H1 (cell line): ENCODE data around the gene ANKRD40. TPM values are rescaled to one million over a fixed set of nuclear protein-coding genes. Genes with fewer than 3 reads are reported as not detected.

Source experiments
- CTCF ChIA-PET: fragments of 300-600 bp; sonication (Branson Sonifier 250); formaldehyde crosslinking; loops from one replicate; lab custom pipeline; 2021; ENCODE audit not compliant: partially characterized antibody; lab: Charles Lee
- POLR2A ChIA-PET: fragments of 300-600 bp; sonication (Branson Sonifier 250); formaldehyde crosslinking; loops from one replicate; lab custom pipeline; 2021; ENCODE audit warnings: inconsistent platforms; ENCODE audit not compliant: partially characterized antibody; lab: Charles Lee
- DNase-seq, 2 experiments: peaks; one replicate each; pipeline versions ENCODE4 v3.0.0 to v3.0.0-alpha.2; 2010 to 2022; ENCODE audit warnings: low spot score in 2 of 2, low read depth in 1 of 2, mixed read lengths in 1 of 2
- FAIRE-seq: peaks from 2 replicates; lab custom pipeline; 2011; peaks lifted over from hg19 to GRCh38; lab: Jason Lieb, UNC
- H2AFZ ChIP-seq: 2 replicates; pipeline ENCODE4 v1.8.1; 2012; ENCODE audit warnings: low read length, inconsistent platforms
- H2AK5ac ChIP-seq: 2 replicates; pipeline ENCODE4 v1.6.1; 2013; ENCODE audit warnings: low read depth, low read length
- H2BK120ac ChIP-seq: replicated peaks from 2 replicates; pipeline ENCODE3; 2013; ENCODE audit warnings: low read depth, low read length, inconsistent platforms
- H2BK12ac ChIP-seq: 2 replicates; pipeline ENCODE4 v1.6.1; 2013; ENCODE audit warnings: low read depth, low read length
- H2BK15ac ChIP-seq: 2 replicates; pipeline ENCODE4 v1.6.1; 2013; ENCODE audit warnings: low read length
- H2BK20ac ChIP-seq: 2 replicates; pipeline ENCODE4 v1.6.1; 2013; ENCODE audit warnings: low read length
- H2BK5ac ChIP-seq: 2 replicates; pipeline ENCODE4 v1.6.1; 2013; ENCODE audit warnings: low read depth, low read length
- H3K14ac ChIP-seq: 2 replicates; pipeline ENCODE4 v1.6.1; 2013; ENCODE audit warnings: inconsistent platforms; ENCODE audit not compliant: insufficient read length
- H3K18ac ChIP-seq: 2 replicates; pipeline ENCODE4 v1.6.1; 2013; ENCODE audit warnings: low read length; ENCODE audit errors: extremely low read depth
- H3K23ac ChIP-seq: 2 replicates; pipeline ENCODE4 v1.6.1; 2013; ENCODE audit warnings: inconsistent platforms; ENCODE audit not compliant: insufficient read length
- H3K23me2 ChIP-seq: 2 replicates; pipeline ENCODE4 v1.6.1; 2013; ENCODE audit warnings: low read depth, low read length
- H3K27ac ChIP-seq: 2 replicates; pipeline ENCODE4 v1.6.1; 2011; ENCODE audit warnings: low read depth, low read length, inconsistent platforms
- H3K27me3 ChIP-seq, 4 experiments: replicated peaks in 1 of 4; 1 replicate in 1 of 4; 2 replicates in 3 of 4; pipeline versions ENCODE4 v1.6.1 to v1.8.1; 2011 to 2013; ENCODE audit warnings: low read length in 3 of 4, mild to moderate bottlenecking in 3 of 4, inconsistent platforms in 2 of 4, mixed read lengths in 2 of 4, moderate library complexity in 1 of 4; ENCODE audit not compliant: control insufficient read depth in 3 of 4, insufficient read depth in 3 of 4; ENCODE audit errors: extremely low read depth in 1 of 4
- H3K36me3 ChIP-seq, 4 experiments: 2 replicates each; pipeline versions ENCODE4 v1.6.1 to v1.8.1; 2011 to 2013; ENCODE audit warnings: mild to moderate bottlenecking in 4 of 4, low read length in 3 of 4, moderate library complexity in 2 of 4, control low read depth in 1 of 4, inconsistent platforms in 1 of 4; ENCODE audit not compliant: insufficient read depth in 4 of 4, control insufficient read depth in 2 of 4
- H3K4ac ChIP-seq: replicated peaks from 2 replicates; pipeline ENCODE3; 2013; ENCODE audit warnings: low read length, low read depth, mixed read lengths, inconsistent platforms; ENCODE audit not compliant: insufficient read length
- H3K4me1 ChIP-seq, 4 experiments: replicated peaks in 1 of 4; 1 replicate in 1 of 4; 2 replicates in 3 of 4; pipeline versions ENCODE4 v1.6.1 to v1.8.1; 2011 to 2013; ENCODE audit warnings: low read length in 3 of 4, inconsistent platforms in 2 of 4, mixed read lengths in 1 of 4; ENCODE audit not compliant: insufficient read depth in 4 of 4, control insufficient read depth in 3 of 4
- H3K4me2 ChIP-seq, 2 experiments: 2 replicates each; pipeline versions ENCODE4 v1.6.1 to v1.8.1; 2011 to 2013; ENCODE audit warnings: low read depth in 2 of 2, low read length in 2 of 2, control low read depth in 1 of 2, inconsistent platforms in 1 of 2, mild to moderate bottlenecking in 1 of 2; ENCODE audit not compliant: insufficient read depth in 1 of 2
- H3K4me3 ChIP-seq, 4 experiments: fragments of 200-600, 300-600 bp in 1 of 4; sonication (generic), shearing (Covaris generic), sonication (Bioruptor Twin) in 1 of 4; 2 replicates each; pipeline versions ENCODE4 v1.5.1 to v1.8.1; 2011 to 2016; ENCODE audit warnings: low read length in 4 of 4, low read depth in 3 of 4, control low read depth in 2 of 4, inconsistent platforms in 2 of 4, mild to moderate bottlenecking in 2 of 4, mixed read lengths in 1 of 4, moderate library complexity in 1 of 4; ENCODE audit not compliant: insufficient read depth in 2 of 4; ENCODE audit errors: extremely low read depth in 1 of 4
- H3K56ac ChIP-seq: replicated peaks from 2 replicates; pipeline ENCODE3; 2013; ENCODE audit warnings: low read depth, mild to moderate bottlenecking, mixed read lengths, low read length, inconsistent platforms; ENCODE audit not compliant: insufficient read length
- H3K79me1 ChIP-seq: 2 replicates; pipeline ENCODE4 v1.6.1; 2013; ENCODE audit warnings: low read depth, low read length, control low read depth
- H3K79me2 ChIP-seq, 2 experiments: 2 replicates each; pipeline versions ENCODE4 v1.6.1 to v1.8.1; 2012 to 2013; ENCODE audit warnings: low read length in 2 of 2, mild to moderate bottlenecking in 2 of 2, inconsistent platforms in 1 of 2; ENCODE audit not compliant: insufficient read depth in 2 of 2, control insufficient read depth in 1 of 2
- H3K9ac ChIP-seq, 4 experiments: replicated peaks in 1 of 4; 1 replicate in 1 of 4; 2 replicates in 3 of 4; pipeline versions ENCODE4 v1.6.1 to v1.8.1; 2011 to 2013; ENCODE audit warnings: low read depth in 3 of 4, low read length in 3 of 4, control low read depth in 2 of 4, mild to moderate bottlenecking in 2 of 4, moderate library complexity in 2 of 4, inconsistent platforms in 1 of 4; ENCODE audit errors: extremely low read depth in 1 of 4
- H3K9me3 ChIP-seq, 2 experiments: 2 replicates each; pipeline versions ENCODE4 v1.6.1 to v1.8.1; 2012 to 2013; ENCODE audit warnings: mild to moderate bottlenecking in 2 of 2, moderate library complexity in 2 of 2, control low read depth in 1 of 2, inconsistent platforms in 1 of 2, low read depth in 1 of 2, low read length in 1 of 2, mixed read lengths in 1 of 2; ENCODE audit not compliant: insufficient read depth in 2 of 2
- H4K20me1 ChIP-seq, 2 experiments: replicated peaks in 1 of 2; 2 replicates each; pipeline versions ENCODE3 to v1.8.1; 2011 to 2013; ENCODE audit warnings: inconsistent platforms in 2 of 2, low read length in 2 of 2, mild to moderate bottlenecking in 1 of 2; ENCODE audit not compliant: insufficient read depth in 2 of 2, control insufficient read depth in 1 of 2
- H4K5ac ChIP-seq: 2 replicates; pipeline ENCODE4 v1.6.1; 2013; ENCODE audit warnings: low read length, low read depth, mixed read lengths, inconsistent platforms; ENCODE audit not compliant: insufficient read length
- H4K8ac ChIP-seq: 2 replicates; pipeline ENCODE4 v1.8.0; 2013; ENCODE audit warnings: mild to moderate bottlenecking, moderate library complexity, low read length, inconsistent platforms; ENCODE audit not compliant: insufficient read depth; ENCODE audit errors: extremely low read depth
- H4K91ac ChIP-seq: replicated peaks from 2 replicates; pipeline ENCODE3; 2013; ENCODE audit warnings: low read length, mixed read lengths, inconsistent platforms; ENCODE audit not compliant: insufficient read length
- CHD1 ChIP-seq: IDR thresholded peaks from 2 replicates; pipeline ENCODE4 v1.6.1; 2012; ENCODE audit warnings: low read depth, low read length, improper control_type of control experiment
- CHD2 ChIP-seq: IDR thresholded peaks from 2 replicates; pipeline ENCODE4 v1.6.1; 2012; ENCODE audit warnings: low read length, improper control_type of control experiment
- CREB1 ChIP-seq: IDR thresholded peaks from 2 replicates; pipeline ENCODE4 v1.6.1; 2012; ENCODE audit warnings: inconsistent platforms
- EZH2 ChIP-seq: fragments of 200-600 bp; sonication (generic); IDR thresholded peaks from 2 replicates; pipeline ENCODE4 v1.7.1; 2012; ENCODE audit warnings: low read depth, mild to moderate bottlenecking, moderate library complexity, low read length, inconsistent platforms; ENCODE audit not compliant: severe bottlenecking
- GABPA ChIP-seq: IDR thresholded peaks from 2 replicates; pipeline ENCODE4 v1.6.1; 2011; ENCODE audit warnings: mild to moderate bottlenecking, low read length, moderate library complexity, borderline replicate concordance; ENCODE audit not compliant: insufficient read depth
- HDAC6 ChIP-seq: IDR thresholded peaks from one replicate; pipeline ENCODE4 v1.7.1; 2012; ENCODE audit warnings: low read depth, mild to moderate bottlenecking, inconsistent platforms, low read length, moderate library complexity
- POU5F1 ChIP-seq: IDR thresholded peaks from 2 replicates; pipeline ENCODE4 v1.6.1; 2011; ENCODE audit warnings: low read depth, mild to moderate bottlenecking, low read length, moderate library complexity
- SIRT6 ChIP-seq: IDR thresholded peaks from one replicate; pipeline ENCODE4 v1.7.1; 2012; ENCODE audit warnings: low read length, inconsistent platforms
- SP1 ChIP-seq: IDR thresholded peaks from 2 replicates; pipeline ENCODE4 v1.6.1; 2011; ENCODE audit warnings: low read depth, low read length
- SRF ChIP-seq: IDR thresholded peaks from 2 replicates; pipeline ENCODE4 v1.6.1; 2011; ENCODE audit warnings: mild to moderate bottlenecking, low read depth, low read length, moderate library complexity
- TCF12 ChIP-seq: IDR thresholded peaks from 2 replicates; pipeline ENCODE4 v1.6.1; 2011; ENCODE audit warnings: low read depth, mild to moderate bottlenecking, low read length
- YY1 ChIP-seq: IDR thresholded peaks from 2 replicates; pipeline ENCODE4 v1.6.1; 2011; ENCODE audit warnings: low read depth, mild to moderate bottlenecking, low read length
- WGBS, 2 experiments: shearing (Covaris generic) in 1 of 2; methylation state at CpG; one replicate each; pipeline versions ENCODE4 v1.1.6 to v1.1.7; 2013 to 2015; ENCODE audit warnings: low lambda C conversion rate in 2 of 2, mixed read lengths in 2 of 2, inconsistent platforms in 1 of 2, low coverage in 1 of 2, missing lambda C conversion rate in 1 of 2; ENCODE audit not compliant: insufficient replicate concordance in 2 of 2, insufficient coverage in 1 of 2, insufficient read length in 1 of 2; ENCODE audit errors: extremely low coverage in 1 of 2, missing lambda C conversion rate in 1 of 2; 5-methylcytosine and 5-hydroxymethylcytosine counted together
- polyA plus RNA-seq, 7 experiments: library from polyadenylated mRNA; depleted of rRNA in 3 of 7; stranded (reverse) in 5 of 7; unstranded in 2 of 7; fragments of >200 nt in 5 of 7; fragments of 200-250 nt in 2 of 7; gene quantifications; 1 replicate in 5 of 7; 2 replicates in 1 of 7; 4 replicates in 1 of 7; pipeline versions ENCODE4 v1.2.1 to v1.2.3, GENCODE V29; 2011 to 2013; ENCODE audit warnings: missing spikeins in 2 of 7, mixed read lengths in 2 of 7
- total RNA-seq: library from RNA; stranded (reverse); fragmentation: NEBNext Ultra II Directional; extraction: Animal tissue kit (Norgen Biotek cat#: 25700); gene quantifications from 2 replicates; pipeline ENCODE4 v1.2.1, GENCODE V29; 2021

The ANKRD40 gene
- total and polyA plus RNA-seq, 2 of the 8 experiments (the other 6 are each of a cell fraction or from before 2014, with no cell fraction given): 26.1 to 50.1 TPM

DNA sequence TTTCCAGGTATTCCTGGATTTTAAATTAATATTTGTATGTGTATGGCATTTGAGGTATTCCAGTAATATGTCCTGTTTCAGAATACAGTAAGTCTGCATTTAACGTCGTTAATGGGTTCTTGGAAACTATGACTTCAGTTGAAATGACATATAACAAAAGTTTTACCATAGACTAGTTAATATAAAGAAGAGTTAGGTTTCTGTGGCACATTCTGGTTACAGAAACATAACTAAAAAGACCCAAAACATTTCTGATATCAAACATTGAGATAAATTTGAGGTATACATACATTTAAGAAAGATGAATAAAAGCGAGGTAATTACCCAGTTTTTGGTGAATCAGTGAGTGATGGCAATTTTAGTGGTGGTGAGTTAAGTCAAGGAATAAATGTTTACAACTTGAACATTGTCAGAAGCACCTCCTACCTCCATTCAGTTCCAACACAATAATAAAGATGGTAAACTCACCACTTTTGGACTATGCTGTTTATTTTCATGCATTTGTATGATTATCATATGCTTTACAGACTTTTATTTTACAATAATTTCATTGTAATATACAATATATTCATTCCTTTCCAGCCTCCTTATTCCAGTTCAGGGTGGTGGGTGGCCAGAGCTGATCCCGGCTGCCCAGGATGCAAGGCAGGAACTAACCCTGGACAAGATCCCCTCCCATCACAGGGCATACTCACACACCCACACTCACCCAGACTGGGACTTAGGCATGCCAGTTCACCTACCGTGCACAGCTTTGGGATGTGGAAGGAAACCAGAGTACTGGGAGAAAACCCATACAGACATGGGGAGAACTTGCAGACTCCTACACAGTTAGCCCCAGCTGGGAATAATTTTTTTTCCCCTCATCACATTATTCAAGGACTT, 21.4 kb upstream of the ANKRD40 start:
- Histone ChIP-seq H2BK15ac (no peak overlapping the region), H4K91ac (no peak overlapping the region), H3K14ac (no peak overlapping the region), H3K23ac (no peak overlapping the region), H4K20me1 (peaks cover 26 to 29% of the 10 kb centered on the region in 2 experiments), H2BK120ac (no peak overlapping the region)
- FAIRE-seq: no peak
- TF ChIP-seq YY1 (no peak), SP1 (no peak), CREB1 (no peak), POU5F1 (no peak), TCF12 (no peak), GABPA (no peak), CHD1 (no peak), HDAC6 (no peak), SIRT6 (no peak), CHD2 (no peak), SRF (no peak), EZH2 (no peak)
- TF ChIP-seq, all 59 proteins: peak for 0
- H3K4ac ChIP-seq: no peak overlapping the region
- no peak overlapping the region for H2BK12ac ChIP-seq
- no peak overlapping the region for H4K8ac ChIP-seq
- peaks cover 0 to 4% (median 2%) of the 10 kb centered on the region in 4 experiments; a peak in 3 of 7 replicates for H3K4me1 ChIP-seq
- H3K4me3 ChIP-seq: no peak overlapping the region
- no peak overlapping the region for H4K5ac ChIP-seq
- H3K36me3 ChIP-seq: peaks cover 0 to 5% (median 0%) of the 10 kb centered on the region in 4 experiments; a peak in 1 of 8 replicates
- H2BK20ac ChIP-seq: no peak overlapping the region
- H3K4me2 ChIP-seq: no peak overlapping the region
- DNase-seq: no peak
- no peak overlapping the region for H3K18ac ChIP-seq
- WGBS, 2 experiments: 88% methylated on average over 5 of the region's 5 CpGs; no CpG with 5 or more reads in 1 of the 2 experiments
- H3K79me2 ChIP-seq: peaks cover 78 to 97% of the 10 kb centered on the region in 2 experiments
- H3K27ac ChIP-seq: no peak overlapping the region
- peaks cover 4% of the 10 kb centered on the region; the same call in 1 of the 2 replicates for H3K79me1 ChIP-seq
- H3K9me3 ChIP-seq: no peaks in the 10 kb centered on the region
- CTCF ChIA-PET: interaction anchor here (1.1 to 1.6 kb wide), 3 partner anchors 54 to 221 kb away, joined by 3 read pairs; no protein-coding TSS in a partner anchor
- no peak overlapping the region for H3K56ac ChIP-seq
- H3K9ac ChIP-seq: no peak overlapping the region
- POLR2A ChIA-PET: interaction anchor here (0.7 to 4.5 kb wide), 2 partner anchors 10 to 13 kb away, joined by 3 to 22 read pairs; partner anchors contain the start of gene LUC7L3
- no peak overlapping the region for H2BK5ac ChIP-seq
- H3K23me2 ChIP-seq: no peaks in the 10 kb centered on the region; the same call in 1 of the 2 replicates
- no peaks in the 10 kb centered on the region for H3K27me3 ChIP-seq
- no peak overlapping the region for H2AK5ac ChIP-seq
- no peak overlapping the region for H2AFZ ChIP-seq
